Measurements from ENCODE around the gene GREB1.

DNA sequence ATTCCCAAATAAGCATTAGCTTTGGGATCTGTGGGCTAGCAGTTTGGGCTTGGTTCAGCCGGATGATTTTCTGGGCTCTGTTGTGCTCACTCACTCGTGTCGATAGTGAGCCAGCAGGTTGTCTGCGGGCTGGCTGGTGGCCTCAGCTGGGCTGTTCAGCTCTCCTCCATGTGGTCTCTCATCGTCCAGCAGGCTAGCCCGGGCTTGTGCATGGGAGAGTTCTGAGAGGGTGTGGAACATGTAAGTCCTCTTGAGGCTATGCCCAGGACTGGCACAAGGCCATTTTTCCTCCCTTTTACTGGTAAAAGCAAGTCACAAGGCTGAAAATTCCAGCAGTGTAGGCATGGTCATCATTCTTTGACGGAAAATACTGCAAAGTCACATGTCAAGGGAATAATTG is 97.6 kb downstream of the GREB1 start:
- TF ChIP-seq, protein P1, sequence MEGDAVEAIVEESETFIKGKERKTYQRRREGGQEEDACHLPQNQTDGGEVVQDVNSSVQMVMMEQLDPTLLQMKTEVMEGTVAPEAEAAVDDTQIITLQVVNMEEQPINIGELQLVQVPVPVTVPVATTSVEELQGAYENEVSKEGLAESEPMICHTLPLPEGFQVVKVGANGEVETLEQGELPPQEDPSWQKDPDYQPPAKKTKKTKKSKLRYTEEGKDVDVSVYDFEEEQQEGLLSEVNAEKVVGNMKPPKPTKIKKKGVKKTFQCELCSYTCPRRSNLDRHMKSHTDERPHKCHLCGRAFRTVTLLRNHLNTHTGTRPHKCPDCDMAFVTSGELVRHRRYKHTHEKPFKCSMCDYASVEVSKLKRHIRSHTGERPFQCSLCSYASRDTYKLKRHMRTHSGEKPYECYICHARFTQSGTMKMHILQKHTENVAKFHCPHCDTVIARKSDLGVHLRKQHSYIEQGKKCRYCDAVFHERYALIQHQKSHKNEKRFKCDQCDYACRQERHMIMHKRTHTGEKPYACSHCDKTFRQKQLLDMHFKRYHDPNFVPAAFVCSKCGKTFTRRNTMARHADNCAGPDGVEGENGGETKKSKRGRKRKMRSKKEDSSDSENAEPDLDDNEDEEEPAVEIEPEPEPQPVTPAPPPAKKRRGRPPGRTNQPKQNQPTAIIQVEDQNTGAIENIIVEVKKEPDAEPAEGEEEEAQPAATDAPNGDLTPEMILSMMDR (conservative IDR thresholded peaks at IDR 0.05 in 1 of 2, IDR thresholded peaks at IDR 0.05 in 1 of 2; ENCODE audit: extremely low read depth in 1 of 2, insufficient read depth in 1 of 2, low read depth in 1 of 2, low read length in 2 of 2), result no peak
- no peak for TF ChIP-seq EZH2 (IDR thresholded peaks at IDR 0.05; ENCODE audit: borderline replicate concordance, low read length)
